ENCODE measurements around the gene COL26A1. TPM values are rescaled to one million over a fixed set of nuclear protein-coding genes. Genes with fewer than 3 reads are reported as not detected.
"Not testable (repeated sequence)": the region's sequence is repeated elsewhere in the genome, so short reads cannot be mapped to it uniquely, and the experiment has no call there.

COL26A1 gene
- total and polyA plus RNA-seq, 2 experiments from 2014 or later, result 11.6 to 19.1 TPM

DNA sequence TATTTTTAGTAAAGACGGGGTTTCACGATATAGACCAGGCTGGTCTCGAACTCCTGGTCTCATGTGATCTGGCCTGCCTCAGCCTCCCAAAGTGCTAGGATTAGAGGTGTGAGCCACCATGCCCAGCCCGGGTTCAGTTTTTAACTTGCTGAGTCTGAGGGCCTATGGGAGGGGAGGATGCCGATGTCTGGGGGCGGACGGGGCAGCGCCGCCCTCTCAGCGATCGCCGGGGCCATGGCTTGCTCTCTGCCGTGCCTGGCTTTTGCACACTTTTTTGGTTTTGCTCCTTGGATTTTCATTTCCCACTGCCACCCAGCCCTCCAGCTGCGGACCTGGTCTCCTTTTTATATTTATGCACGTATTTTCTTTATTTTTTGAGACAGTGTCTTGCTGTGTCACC, 15.2 kb upstream of the COL26A1 start:
- TF ChIP-seq EZH2phosphoT487 (IDR thresholded peaks at IDR 0.05; ENCODE audit: low read depth, severe bottlenecking, unreplicated experiment) (no peak), EZH2 (IDR thresholded peaks at IDR 0.05; ENCODE audit: borderline replicate concordance) (no peak)
- TF ChIP-seq, protein P1, sequence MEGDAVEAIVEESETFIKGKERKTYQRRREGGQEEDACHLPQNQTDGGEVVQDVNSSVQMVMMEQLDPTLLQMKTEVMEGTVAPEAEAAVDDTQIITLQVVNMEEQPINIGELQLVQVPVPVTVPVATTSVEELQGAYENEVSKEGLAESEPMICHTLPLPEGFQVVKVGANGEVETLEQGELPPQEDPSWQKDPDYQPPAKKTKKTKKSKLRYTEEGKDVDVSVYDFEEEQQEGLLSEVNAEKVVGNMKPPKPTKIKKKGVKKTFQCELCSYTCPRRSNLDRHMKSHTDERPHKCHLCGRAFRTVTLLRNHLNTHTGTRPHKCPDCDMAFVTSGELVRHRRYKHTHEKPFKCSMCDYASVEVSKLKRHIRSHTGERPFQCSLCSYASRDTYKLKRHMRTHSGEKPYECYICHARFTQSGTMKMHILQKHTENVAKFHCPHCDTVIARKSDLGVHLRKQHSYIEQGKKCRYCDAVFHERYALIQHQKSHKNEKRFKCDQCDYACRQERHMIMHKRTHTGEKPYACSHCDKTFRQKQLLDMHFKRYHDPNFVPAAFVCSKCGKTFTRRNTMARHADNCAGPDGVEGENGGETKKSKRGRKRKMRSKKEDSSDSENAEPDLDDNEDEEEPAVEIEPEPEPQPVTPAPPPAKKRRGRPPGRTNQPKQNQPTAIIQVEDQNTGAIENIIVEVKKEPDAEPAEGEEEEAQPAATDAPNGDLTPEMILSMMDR (IDR thresholded peaks at IDR 0.05; ENCODE audit: poor library complexity), result no peak
- peaks cover 8% of the 10 kb centered on the region for H3K4me1 ChIP-seq (ENCODE audit: insufficient read depth)
- no peak overlapping the region for H2AFZ ChIP-seq
- WGBS (ENCODE audit: low lambda C conversion rate, missing lambda C conversion rate), result 97% methylated on average over 15 of the region's 15 CpGs
- H3K4me3 ChIP-seq, result no peak overlapping the region
- no peak overlapping the region for H3K4me2 ChIP-seq
- H3K27me3 ChIP-seq, result no peaks in the 10 kb centered on the region
- H3K27ac ChIP-seq, result no peak overlapping the region
- no peaks in the 10 kb centered on the region for H3K79me2 ChIP-seq
- DNase-seq (ENCODE audit: low spot score), result no peak
- H4K20me1 ChIP-seq (ENCODE audit: insufficient read depth, poor library complexity, severe bottlenecking), result no peaks in the 10 kb centered on the region
- H3K36me3 ChIP-seq (replicated peaks; ENCODE audit: insufficient read depth, low read depth), result no peaks in the 10 kb centered on the region
- H3K9me2 ChIP-seq (replicated peaks; ENCODE audit: insufficient read depth), result no peaks in the 10 kb centered on the region
- H3K9me3 ChIP-seq (ENCODE audit: low read depth), result no peaks in the 10 kb centered on the region

DNA sequence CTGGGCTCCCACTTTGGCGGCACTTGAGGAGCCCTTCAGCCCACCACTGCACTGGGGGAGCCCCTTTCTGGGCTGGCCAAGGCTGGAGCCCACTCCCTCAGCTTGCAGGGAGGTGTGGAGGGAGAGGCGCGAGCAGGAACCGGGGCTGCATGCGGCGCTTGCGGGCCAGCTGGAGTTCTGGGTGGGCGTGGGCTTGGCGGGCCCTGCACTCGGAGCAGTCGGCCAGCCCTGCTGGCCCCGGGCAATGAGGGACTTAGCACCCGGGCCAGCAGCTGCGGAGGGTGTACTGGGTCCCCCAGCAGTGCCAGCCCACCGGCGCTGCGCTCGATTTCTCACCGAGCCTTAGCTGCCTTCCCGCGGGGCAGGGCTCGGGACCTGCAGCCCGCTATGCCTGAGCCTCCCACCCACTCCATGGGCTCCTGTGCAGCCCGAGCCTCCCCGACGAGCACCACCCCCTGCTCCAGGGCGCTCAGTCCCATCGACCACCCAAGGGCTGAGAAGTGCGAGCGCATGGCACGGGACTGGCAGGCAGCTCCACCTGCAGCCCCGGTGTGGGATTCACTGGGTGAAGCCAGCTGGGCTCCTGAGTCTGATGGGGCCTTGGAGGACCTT, 14.1 kb upstream of the COL26A1 start:
- not testable (repeated sequence) for H3K36me3 ChIP-seq (replicated peaks; ENCODE audit: insufficient read depth, low read depth); H3K79me2 ChIP-seq; H3K9me2 ChIP-seq (replicated peaks; ENCODE audit: insufficient read depth); H4K20me1 ChIP-seq (ENCODE audit: insufficient read depth, poor library complexity, severe bottlenecking); H3K4me2 ChIP-seq; DNase-seq (ENCODE audit: low spot score); H3K27me3 ChIP-seq; H3K9me3 ChIP-seq (ENCODE audit: low read depth); H2AFZ ChIP-seq; H3K4me3 ChIP-seq; H3K27ac ChIP-seq; H3K4me1 ChIP-seq (ENCODE audit: insufficient read depth)
- WGBS (ENCODE audit: low lambda C conversion rate, missing lambda C conversion rate), result 94% methylated on average over 23 of the region's 32 CpGs

GRCh38 chr7:101349300-101349699, 13.4 kb upstream of the COL26A1 start:
- not testable (repeated sequence) for H4K20me1 ChIP-seq (ENCODE audit: insufficient read depth, poor library complexity, severe bottlenecking); DNase-seq (ENCODE audit: low spot score); H2AFZ ChIP-seq; H3K79me2 ChIP-seq; H3K36me3 ChIP-seq (replicated peaks; ENCODE audit: insufficient read depth, low read depth); H3K4me1 ChIP-seq (ENCODE audit: insufficient read depth); H3K27ac ChIP-seq; H3K27me3 ChIP-seq; H3K4me3 ChIP-seq; H3K9me3 ChIP-seq (ENCODE audit: low read depth); H3K4me2 ChIP-seq; H3K9me2 ChIP-seq (replicated peaks; ENCODE audit: insufficient read depth)
- 77% methylated on average over 12 of the region's 12 CpGs for WGBS (ENCODE audit: low lambda C conversion rate, missing lambda C conversion rate)

DNA sequence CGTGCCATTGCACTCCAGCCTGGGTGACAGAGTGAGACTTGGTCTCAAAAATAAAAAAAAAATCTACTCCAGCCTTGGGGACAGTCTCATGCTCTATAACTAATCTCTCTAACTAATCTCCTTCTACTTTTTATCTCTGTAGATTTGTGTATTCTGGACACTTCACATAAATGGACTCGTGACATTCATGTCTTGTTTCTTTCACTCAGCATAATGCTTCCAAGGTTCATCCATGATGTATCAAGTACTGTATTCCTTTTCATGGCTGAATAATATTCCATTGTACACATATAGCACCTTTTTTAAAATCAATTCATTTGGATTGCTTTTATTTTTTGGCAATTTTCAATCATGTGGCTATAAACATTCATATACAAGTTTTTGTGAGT, 9.8 kb upstream of the COL26A1 start:
- WGBS (ENCODE audit: low lambda C conversion rate, missing lambda C conversion rate), result 77% methylated on average over 2 of the region's 2 CpGs
- Histone ChIP-seq H3K4me1 (ENCODE audit: insufficient read depth) (peaks cover 8% of the 10 kb centered on the region), H3K79me2 (no peaks in the 10 kb centered on the region), H3K9me3 (ENCODE audit: low read depth) (no peaks in the 10 kb centered on the region), H3K4me2 (no peak overlapping the region), H3K27ac (peak overlapping the region; percentile 40), H3K27me3 (no peaks in the 10 kb centered on the region), H4K20me1 (ENCODE audit: insufficient read depth, poor library complexity, severe bottlenecking) (no peaks in the 10 kb centered on the region), H3K4me3 (no peak overlapping the region), H3K36me3 (replicated peaks; ENCODE audit: insufficient read depth, low read depth) (no peaks in the 10 kb centered on the region), H3K9me2 (replicated peaks; ENCODE audit: insufficient read depth) (no peaks in the 10 kb centered on the region), H2AFZ (no peak overlapping the region)
- TF ChIP-seq EZH2 (IDR thresholded peaks at IDR 0.05; ENCODE audit: borderline replicate concordance), result no peak
- TF ChIP-seq EZH2phosphoT487 (IDR thresholded peaks at IDR 0.05; ENCODE audit: low read depth, severe bottlenecking, unreplicated experiment), result no peak
- TF ChIP-seq, protein P1 (IDR thresholded peaks at IDR 0.05; ENCODE audit: poor library complexity), result no peak
- DNase-seq (ENCODE audit: low spot score), result no peak
